Keratinocyte (primary cell): Measurements from ENCODE around the gene TTC3. TPM values are rescaled to one million over a fixed set of nuclear protein-coding genes. Genes with fewer than 3 reads are reported as not detected.
A peak's percentile ranks its signal among the peaks of the same experiment; 100 is the strongest.

Source experiments
- DNase-seq: peaks from one replicate; pipeline ENCODE4 v3.0.0-alpha.2; 2011; ENCODE audit warnings: low read depth, missing footprints, low spot score
- FAIRE-seq: peaks from 2 replicates; lab custom pipeline; 2011; peaks lifted over from hg19 to GRCh38; lab: Jason Lieb, UNC
- H2AFZ ChIP-seq: 2 replicates; pipeline ENCODE4 v1.6.0; 2012; ENCODE audit warnings: low read length, control low read depth, inconsistent platforms; ENCODE audit not compliant: control insufficient read depth
- H3K27ac ChIP-seq: 2 replicates; pipeline ENCODE4 v1.5.1; 2011; ENCODE audit warnings: low read length; ENCODE audit not compliant: control insufficient read depth, insufficient read depth
- H3K27me3 ChIP-seq: 3 replicates; pipeline ENCODE4 v1.6.0; 2011; ENCODE audit warnings: low read length; ENCODE audit not compliant: control insufficient read depth, insufficient read depth; ENCODE audit errors: extremely low read depth
- H3K36me3 ChIP-seq, 2 experiments: 2 replicates in 1 of 2; 3 replicates in 1 of 2; pipeline ENCODE4 v1.5.1; 2011; ENCODE audit warnings: low read length in 2 of 2, mild to moderate bottlenecking in 1 of 2; ENCODE audit not compliant: control insufficient read depth in 2 of 2, insufficient read depth in 2 of 2; ENCODE audit errors: extremely low read depth in 1 of 2
- H3K4me1 ChIP-seq: 3 replicates; pipeline ENCODE4 v1.5.1; 2011; ENCODE audit warnings: low read length; ENCODE audit not compliant: control insufficient read depth, insufficient read depth; ENCODE audit errors: extremely low read depth
- H3K4me2 ChIP-seq: 3 replicates; pipeline ENCODE4 v1.6.0; 2011; ENCODE audit warnings: low read depth, low read length; ENCODE audit not compliant: control insufficient read depth, insufficient read depth; ENCODE audit errors: extremely low read depth
- H3K4me3 ChIP-seq, 3 experiments: fragments of 200-600 bp in 1 of 3; sonication (generic) in 1 of 3; 2 replicates in 2 of 3; 3 replicates in 1 of 3; pipeline ENCODE4 v1.5.1; 2011 to 2016; ENCODE audit warnings: low read length in 3 of 3, mild to moderate bottlenecking in 3 of 3, control low read depth in 2 of 3, inconsistent platforms in 1 of 3, low read depth in 1 of 3, mixed read lengths in 1 of 3, mixed run types in 1 of 3, moderate library complexity in 1 of 3; ENCODE audit not compliant: control insufficient read depth in 2 of 3, insufficient read depth in 2 of 3; ENCODE audit errors: extremely low read depth in 1 of 3
- H3K79me2 ChIP-seq: 2 replicates; pipeline ENCODE4 v1.6.0; 2012; ENCODE audit warnings: low read length; ENCODE audit not compliant: control insufficient read depth, insufficient read depth
- H3K9ac ChIP-seq: 3 replicates; pipeline ENCODE4 v1.6.0; 2011; ENCODE audit warnings: low read length; ENCODE audit not compliant: control insufficient read depth, insufficient read depth; ENCODE audit errors: extremely low read depth
- H3K9me1 ChIP-seq: 3 replicates; pipeline ENCODE4 v1.6.0; 2011; ENCODE audit warnings: low read length; ENCODE audit not compliant: control insufficient read depth, insufficient read depth; ENCODE audit errors: extremely low read depth
- H3K9me3 ChIP-seq: 2 replicates; pipeline ENCODE4 v1.5.1; 2012; ENCODE audit warnings: low read depth, low read length; ENCODE audit not compliant: control insufficient read depth
- H4K20me1 ChIP-seq: 3 replicates; pipeline ENCODE4 v1.6.0; 2011; ENCODE audit warnings: low read length; ENCODE audit not compliant: control insufficient read depth, insufficient read depth; ENCODE audit errors: extremely low read depth
- CTCF ChIP-seq, 3 experiments: IDR thresholded peaks in 1 of 3; conservative IDR thresholded peaks in 1 of 3; optimal IDR thresholded peaks in 1 of 3; 2 replicates in 2 of 3; 3 replicates in 1 of 3; pipeline versions ENCODE3 to v1.5.1; 2011; ENCODE audit warnings: low read length in 3 of 3, mild to moderate bottlenecking in 3 of 3, moderate library complexity in 2 of 3, control low read depth in 1 of 3, inconsistent platforms in 1 of 3; ENCODE audit not compliant: insufficient read depth in 2 of 3; ENCODE audit errors: extremely low read depth in 1 of 3
- EZH2 ChIP-seq: IDR thresholded peaks from one replicate; pipeline ENCODE4 v1.6.1; 2012; ENCODE audit warnings: inconsistent platforms, mild to moderate bottlenecking, low read length, moderate library complexity
- dilution Hi-C: fragments of 300-500 bp; cut with MboI; formaldehyde crosslinking; loops from one replicate; pipeline ENCODE4 v1.7.0; 2020; ENCODE audit warnings: low sequenced_read_pairs; ENCODE audit not compliant: extremely low pct_ligation_motif_present
- polyA plus RNA-seq, 5 experiments: library from polyadenylated mRNA; depleted of rRNA in 3 of 5; stranded (reverse) in 3 of 5; stranded (forward) in 1 of 5; unstranded in 1 of 5; fragments of >200 nt; gene quantifications; 1 replicate in 1 of 5; 2 replicates in 3 of 5; 3 replicates in 1 of 5; pipeline versions ENCODE4 v1.2.1 to v1.2.3, GENCODE V29; 2011 to 2012; ENCODE audit warnings: missing spikeins in 2 of 5, low read depth in 1 of 5, low replicate concordance in 1 of 5

The TTC3 gene
- polyA plus RNA-seq, 1 donor (not counting 4 experiments of a cell fraction or from before 2014, with no cell fraction given): 38.5 TPM

- no peak overlapping the region for H3K27ac ChIP-seq
- FAIRE-seq: no peak
These were observed 13.9 kb upstream of the TTC3 start for GRCh38 chr21:37059181-37059580.

GRCh38 chr21:37060296-37060695 is 12.8 kb upstream of the TTC3 start:
- Histone ChIP-seq H3K27ac (no peak overlapping the region), H3K9me3 (no peaks in the 10 kb centered on the region), H3K79me2 (no peaks in the 10 kb centered on the region), H3K27me3 (peaks cover 3% of the 10 kb centered on the region), H3K4me1 (peaks cover 7% of the 10 kb centered on the region), H3K4me3 (no peak overlapping the region), H3K36me3 (no peaks in the 10 kb centered on the region), H2AFZ (no peak overlapping the region), H3K9ac (no peak overlapping the region), H3K9me1 (no peaks in the 10 kb centered on the region), H3K4me2 (no peak overlapping the region), H4K20me1 (no peaks in the 10 kb centered on the region)
- dilution Hi-C loops: no loop called here
- DNase-seq (no peak), FAIRE-seq (peak; percentile 17)
- TF ChIP-seq CTCF (optimal IDR thresholded peaks at IDR 0.05 in 1 of 3, IDR thresholded peaks at IDR 0.05 in 1 of 3, conservative IDR thresholded peaks at IDR 0.05 in 1 of 3; ENCODE audit: extremely low read depth in 1 of 3, insufficient read depth in 2 of 3, low read length in 3 of 3) (peak; percentile 25 to 29 (median 26)), EZH2 (no peak)

More at GRCh38 chr21:37059181-37059580, 13.9 kb upstream of the TTC3 start:
- no peak overlapping the region for H3K9ac ChIP-seq
- H3K4me1 ChIP-seq: peaks cover 7% of the 10 kb centered on the region
- H3K36me3 ChIP-seq: no peaks in the 10 kb centered on the region
- H3K9me3 ChIP-seq: no peaks in the 10 kb centered on the region
- H3K27me3 ChIP-seq: peaks cover 3% of the 10 kb centered on the region
- H3K4me2 ChIP-seq: no peak overlapping the region
- no peak overlapping the region for H2AFZ ChIP-seq
- H4K20me1 ChIP-seq: no peaks in the 10 kb centered on the region
- H3K9me1 ChIP-seq: no peaks in the 10 kb centered on the region
- TF ChIP-seq EZH2: no peak
- DNase-seq: no peak
- no peaks in the 10 kb centered on the region for H3K79me2 ChIP-seq
- dilution Hi-C loops: no loop called here
- no peak overlapping the region for H3K4me3 ChIP-seq
